Smooth muscle cell (in vitro differentiated cells): ENCODE results near the gene KATNAL1. TPM values are rescaled to one million over a fixed set of nuclear protein-coding genes. Genes with fewer than 3 reads are reported as not detected.

ENCODE experiments used
- DNase-seq: peaks from one replicate; lab custom pipeline; 2025; ENCODE audit not compliant: unreplicated experiment; lab: John Stamatoyannopoulos, UW
- H2AFZ ChIP-seq: fragments of 200-600 bp; sonication (generic); 2 replicates; pipeline ENCODE4 v1.6.0; 2016; ENCODE audit warnings: antibody characterized with exemption, low read depth, mild to moderate bottlenecking
- H3F3A ChIP-seq: fragments of 200-600 bp; sonication (generic); 2 replicates; pipeline ENCODE4 v1.6.0; 2017; ENCODE audit warnings: antibody characterized with exemption, low read depth
- H3K27ac ChIP-seq: fragments of 200-600 bp; sonication (generic); 2 replicates; pipeline ENCODE4 v1.5.1; 2016; ENCODE audit warnings: low read depth, mild to moderate bottlenecking
- H3K27me3 ChIP-seq: fragments of 200-600 bp; sonication (generic); 2 replicates; pipeline ENCODE4 v1.6.1; 2016; ENCODE audit warnings: low read depth, mild to moderate bottlenecking
- H3K36me3 ChIP-seq: fragments of 200-600 bp; sonication (generic); 2 replicates; pipeline ENCODE4 v1.5.1; 2016; ENCODE audit warnings: low read depth
- H3K4me1 ChIP-seq: fragments of 200-600 bp; sonication (generic); 2 replicates; pipeline ENCODE4 v1.5.1; 2016; ENCODE audit warnings: low read depth
- H3K4me2 ChIP-seq: fragments of 200-600 bp; sonication (generic); 2 replicates; pipeline ENCODE4 v1.6.0; 2016; ENCODE audit warnings: mild to moderate bottlenecking
- H3K4me3 ChIP-seq: fragments of 200-600 bp; sonication (generic); 2 replicates; pipeline ENCODE4 v1.5.1; 2016; ENCODE audit warnings: mild to moderate bottlenecking
- H3K79me2 ChIP-seq: fragments of 200-600 bp; sonication (generic); 2 replicates; pipeline ENCODE4 v1.6.0; 2016; ENCODE audit warnings: low read depth, mild to moderate bottlenecking
- H3K9ac ChIP-seq: fragments of 200-600 bp; sonication (generic); 2 replicates; pipeline ENCODE4 v1.6.0; 2016; ENCODE audit warnings: low read depth
- H3K9me3 ChIP-seq: fragments of 200-600 bp; sonication (generic); replicated peaks from 2 replicates; pipeline ENCODE4 v1.5.1; 2016; ENCODE audit warnings: low read depth
- H4K20me1 ChIP-seq: fragments of 200-600 bp; sonication (generic); 2 replicates; pipeline ENCODE4 v1.6.0; 2016; ENCODE audit warnings: low read depth
- CTCF ChIP-seq: fragments of 200-600 bp; sonication (generic); IDR thresholded peaks from 2 replicates; pipeline ENCODE4 v1.5.1; 2017; ENCODE audit warnings: borderline replicate concordance, mild to moderate bottlenecking, antibody characterized with exemption; ENCODE audit not compliant: insufficient read depth, poor library complexity, severe bottlenecking
- WGBS: methylation state at CpG from one replicate; pipeline ENCODE4 v1.1.7; 2016; ENCODE audit warnings: low lambda C conversion rate; 5-methylcytosine and 5-hydroxymethylcytosine counted together
- polyA plus RNA-seq: library from polyadenylated mRNA; unstranded; fragments of >200 nt; fragmentation: Nextera tagmentation; extraction: Ambion mirVana; gene quantifications from 2 replicates; pipeline ENCODE4 v1.2.1, GENCODE V29; 2016
- total RNA-seq: library from RNA; depleted of rRNA; stranded (reverse); fragments of >200 nt; gene quantifications from 2 replicates; pipeline ENCODE4 v1.2.3, GENCODE V29; 2014

KATNAL1 gene
- total and polyA plus RNA-seq, 2 experiments from 2014 or later, result 12.4 to 35.1 TPM

DNA sequence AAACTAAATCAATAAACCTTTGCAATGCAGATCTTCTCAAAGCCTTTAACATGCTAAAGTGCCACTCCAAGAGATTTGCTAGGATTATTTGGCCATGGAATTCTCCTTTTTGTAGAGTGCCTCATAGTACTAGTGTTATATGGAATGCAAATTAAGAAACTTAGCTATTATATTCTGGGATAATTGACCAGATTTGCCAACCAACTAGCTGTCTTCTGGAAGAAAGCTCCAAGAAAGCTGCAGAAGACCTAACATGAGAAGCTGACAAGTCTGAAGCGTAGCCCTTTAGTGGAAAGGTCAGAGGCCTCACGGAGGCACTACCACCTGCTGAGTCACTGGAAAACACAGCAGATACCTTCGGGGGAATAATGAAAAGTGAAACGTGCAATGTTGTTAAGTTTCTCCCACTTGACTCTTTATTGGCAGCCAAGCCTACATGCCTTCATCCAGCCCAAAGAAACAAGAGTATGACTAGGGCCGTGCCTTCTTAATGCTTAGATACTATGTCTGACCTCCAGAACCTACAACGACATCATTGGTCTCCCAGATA lies 29.8 kb upstream of the KATNAL1 start:
- WGBS, result 90% methylated on average over 6 of the region's 6 CpGs
- TF ChIP-seq CTCF, result no peak
- Histone ChIP-seq H3K9ac (no peak overlapping the region), H4K20me1 (no peaks in the 10 kb centered on the region), H3K79me2 (no peaks in the 10 kb centered on the region), H3K4me3 (no peak overlapping the region), H2AFZ (no peak overlapping the region), H3K27ac (no peak overlapping the region), H3K36me3 (no peaks in the 10 kb centered on the region), H3F3A (peaks cover 10% of the 10 kb centered on the region), H3K9me3 (no peaks in the 10 kb centered on the region), H3K27me3 (no peaks in the 10 kb centered on the region), H3K4me2 (no peak overlapping the region), H3K4me1 (peaks cover 16% of the 10 kb centered on the region)
- no peak for DNase-seq

GRCh38 chr13:30334663-30335386 lies 27.5 kb upstream of the KATNAL1 start:
- H3K27ac ChIP-seq, result no peak overlapping the region
- peaks cover under 1% of the 10 kb centered on the region for H3K4me1 ChIP-seq
- 92% methylated on average over 13 of the region's 13 CpGs for WGBS
- H3K36me3 ChIP-seq, result no peaks in the 10 kb centered on the region
- H2AFZ ChIP-seq, result no peak overlapping the region
- peaks cover 5% of the 10 kb centered on the region for H3F3A ChIP-seq
- H3K79me2 ChIP-seq, result no peaks in the 10 kb centered on the region
- no peaks in the 10 kb centered on the region for H4K20me1 ChIP-seq
- no peak overlapping the region for H3K4me2 ChIP-seq
- H3K9me3 ChIP-seq, result no peaks in the 10 kb centered on the region
- H3K9ac ChIP-seq, result no peak overlapping the region
- no peaks in the 10 kb centered on the region for H3K27me3 ChIP-seq
- peak; percentile 44 for TF ChIP-seq CTCF
- no peak overlapping the region for H3K4me3 ChIP-seq
- no peak for DNase-seq

GRCh38 chr13:30333616-30334015 lies 26.3 kb upstream of the KATNAL1 start:
- WGBS, result 77% methylated on average over 3 of the region's 3 CpGs
- Histone ChIP-seq H3K27ac (no peak overlapping the region), H3K4me3 (no peak overlapping the region), H3K4me2 (no peak overlapping the region), H4K20me1 (no peaks in the 10 kb centered on the region), H3K27me3 (no peaks in the 10 kb centered on the region), H3F3A (no peaks in the 10 kb centered on the region), H3K4me1 (no peaks in the 10 kb centered on the region), H3K79me2 (no peaks in the 10 kb centered on the region), H3K9ac (no peak overlapping the region), H2AFZ (no peak overlapping the region), H3K36me3 (no peaks in the 10 kb centered on the region), H3K9me3 (no peaks in the 10 kb centered on the region)
- DNase-seq, result no peak
- no peak for TF ChIP-seq CTCF
